Tibial nerve (tissue), 4 donors: ENCODE measurements around the gene VSIG4.

ENCODE experiments used
- EP300 ChIP-seq, 2 donors: sonication (generic); formaldehyde crosslinking; IDR thresholded peaks; one replicate each; pipeline ENCODE4 v1.6.1; 2017; ENCODE audit warnings: antibody characterized with exemption in 2 of 2, mild to moderate bottlenecking in 1 of 2
- POLR2A ChIP-seq, 2 donors: fragments of 450-650 bp; IDR thresholded peaks; one replicate each; pipeline ENCODE4 v1.6.1; 2017; ENCODE audit warnings: antibody characterized with exemption in 2 of 2, mild to moderate bottlenecking in 2 of 2, moderate library complexity in 2 of 2
- TF ChIP-seq, protein P1 (sequence below), 5 experiments: fragments of 200-600 bp in 3 of 5; fragments of 450-650 bp in 2 of 5; sonication (generic) in 3 of 5; IDR thresholded peaks; one replicate each; pipeline ENCODE4 v1.5.1; 2016 to 2019; ENCODE audit warnings: antibody characterized with exemption in 5 of 5, mild to moderate bottlenecking in 3 of 5, moderate library complexity in 2 of 5

DNA sequence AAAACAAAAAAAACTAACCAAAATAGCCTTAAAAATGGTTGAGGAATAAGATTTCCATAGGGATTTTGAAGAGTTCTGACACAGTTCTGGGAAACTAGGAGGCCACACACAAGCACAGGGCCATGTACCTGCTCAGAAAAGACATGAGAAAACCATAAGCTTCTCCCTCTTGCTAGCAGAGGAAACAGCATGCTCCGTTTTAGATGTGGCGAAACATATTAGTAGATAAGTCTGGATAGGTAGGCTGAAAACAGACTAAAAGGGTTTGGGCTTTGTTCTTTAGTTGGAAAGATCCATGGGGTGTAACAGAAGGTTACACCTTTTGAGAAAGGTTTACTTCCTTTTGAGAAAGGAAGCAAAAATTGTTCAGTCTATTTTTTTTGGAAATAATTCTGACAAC lies 10.9 kb downstream of the VSIG4 start:
- TF ChIP-seq, protein P1, sequence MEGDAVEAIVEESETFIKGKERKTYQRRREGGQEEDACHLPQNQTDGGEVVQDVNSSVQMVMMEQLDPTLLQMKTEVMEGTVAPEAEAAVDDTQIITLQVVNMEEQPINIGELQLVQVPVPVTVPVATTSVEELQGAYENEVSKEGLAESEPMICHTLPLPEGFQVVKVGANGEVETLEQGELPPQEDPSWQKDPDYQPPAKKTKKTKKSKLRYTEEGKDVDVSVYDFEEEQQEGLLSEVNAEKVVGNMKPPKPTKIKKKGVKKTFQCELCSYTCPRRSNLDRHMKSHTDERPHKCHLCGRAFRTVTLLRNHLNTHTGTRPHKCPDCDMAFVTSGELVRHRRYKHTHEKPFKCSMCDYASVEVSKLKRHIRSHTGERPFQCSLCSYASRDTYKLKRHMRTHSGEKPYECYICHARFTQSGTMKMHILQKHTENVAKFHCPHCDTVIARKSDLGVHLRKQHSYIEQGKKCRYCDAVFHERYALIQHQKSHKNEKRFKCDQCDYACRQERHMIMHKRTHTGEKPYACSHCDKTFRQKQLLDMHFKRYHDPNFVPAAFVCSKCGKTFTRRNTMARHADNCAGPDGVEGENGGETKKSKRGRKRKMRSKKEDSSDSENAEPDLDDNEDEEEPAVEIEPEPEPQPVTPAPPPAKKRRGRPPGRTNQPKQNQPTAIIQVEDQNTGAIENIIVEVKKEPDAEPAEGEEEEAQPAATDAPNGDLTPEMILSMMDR (IDR thresholded peaks at IDR 0.05), result no peak
- no peak for TF ChIP-seq EP300 (IDR thresholded peaks at IDR 0.05)
- no peak for TF ChIP-seq POLR2A (IDR thresholded peaks at IDR 0.05)
